ENCODE data around the gene ANKRD33B.
"Not testable (repeated sequence)": the region's sequence is repeated elsewhere in the genome, so short reads cannot be mapped to it uniquely, and the experiment has no call there.

DNA sequence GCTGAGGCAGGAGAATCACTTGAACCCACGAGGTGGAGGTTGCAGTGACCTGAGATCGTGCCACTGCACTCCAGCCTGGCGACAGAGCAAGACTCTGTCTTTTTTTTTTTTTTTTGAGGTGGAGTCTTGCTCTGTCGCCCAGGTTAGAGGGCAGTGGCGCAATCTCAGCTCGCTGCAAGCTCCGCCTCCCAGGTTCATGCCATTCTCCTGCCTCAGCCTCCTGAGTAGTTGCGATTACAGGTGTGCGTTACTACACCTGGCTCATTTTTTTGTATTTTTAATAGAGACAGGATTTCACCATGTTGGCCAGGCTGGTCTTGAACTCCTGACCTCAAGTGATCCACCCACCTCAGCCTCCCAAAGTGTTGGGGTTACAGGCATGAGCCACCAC lies 42.8 kb downstream of the ANKRD33B start:
- not testable (repeated sequence) for TF ChIP-seq POLR2A, POLR2AphosphoS5 (IDR thresholded peaks at IDR 0.05; ENCODE audit: low read depth, low read length)
